Karpas-422 (cell line): ENCODE measurements around the gene ABR. TPM values are rescaled to one million over a fixed set of nuclear protein-coding genes. Genes with fewer than 3 reads are reported as not detected.

Experiments used
- DNase-seq: peaks from one replicate; pipeline ENCODE4 v3.0.0-alpha.2; 2015
- H2AFZ ChIP-seq: fragments of 200-600 bp; sonication (generic); 2 replicates; pipeline ENCODE4 v1.6.1; 2014; ENCODE audit warnings: antibody characterized with exemption, low read length, mixed read lengths
- H3K27ac ChIP-seq: fragments of 200-600 bp; sonication (generic); 2 replicates; pipeline ENCODE4 v1.5.1; 2014; ENCODE audit warnings: mild to moderate bottlenecking, low read length, moderate library complexity
- H3K27me3 ChIP-seq: fragments of 200-600 bp; sonication (generic); 2 replicates; pipeline ENCODE4 v1.6.1; 2014; ENCODE audit warnings: low read length, mixed read lengths
- H3K36me3 ChIP-seq: fragments of 200-600 bp; sonication (generic); 2 replicates; pipeline ENCODE4 v1.6.1; 2014; ENCODE audit warnings: low read length, mixed read lengths; ENCODE audit not compliant: insufficient read depth
- H3K4me1 ChIP-seq: fragments of 200-600 bp; sonication (generic); 2 replicates; pipeline ENCODE4 v1.6.1; 2014; ENCODE audit warnings: mild to moderate bottlenecking, low read length, mixed read lengths
- H3K4me2 ChIP-seq: fragments of 200-600 bp; sonication (generic); 2 replicates; pipeline ENCODE4 v1.6.1; 2014; ENCODE audit warnings: low read length, low read depth, mild to moderate bottlenecking; ENCODE audit not compliant: poor library complexity, severe bottlenecking
- H3K4me3 ChIP-seq: fragments of 200-600 bp; sonication (generic); 2 replicates; pipeline ENCODE4 v1.5.1; 2014; ENCODE audit warnings: mild to moderate bottlenecking, antibody characterized with exemption, low read length, mixed read lengths
- H3K79me2 ChIP-seq: fragments of 200-600 bp; sonication (generic); 2 replicates; pipeline ENCODE4 v1.6.1; 2014; ENCODE audit warnings: mild to moderate bottlenecking, low read length, mixed read lengths
- H3K9ac ChIP-seq: fragments of 200-600 bp; sonication (generic); 2 replicates; pipeline ENCODE4 v1.6.0; 2014; ENCODE audit warnings: low read length
- H3K9me2 ChIP-seq: fragments of 200-600 bp; sonication (generic), shearing (Covaris generic); replicated peaks from 2 replicates; pipeline ENCODE4 v1.6.0; 2014; ENCODE audit warnings: mild to moderate bottlenecking, low read length, moderate library complexity; ENCODE audit not compliant: insufficient read depth
- H3K9me3 ChIP-seq: fragments of 300-700, 200-600 bp; sonication (generic); 2 replicates; pipeline ENCODE4 v1.6.1; 2014; ENCODE audit warnings: low read length, mixed read lengths
- H4K20me1 ChIP-seq: fragments of 200-600 bp; sonication (generic); 2 replicates; pipeline ENCODE4 v1.6.1; 2014; ENCODE audit warnings: mild to moderate bottlenecking, antibody characterized with exemption, low read length, low read depth; ENCODE audit not compliant: insufficient read depth
- total RNA-seq: library from RNA; depleted of rRNA; stranded (reverse); fragments of >200 nt; shearing (Covaris generic); gene quantifications from 2 replicates; pipeline ENCODE4 v1.2.3, GENCODE V29; 2014; ENCODE audit warnings: low replicate concordance

The ABR gene
- total RNA-seq, 1 experiment from 2014 or later: 113 TPM

- no peaks in the 10 kb centered on the region for H3K9me2 ChIP-seq
- no peak for DNase-seq
Observed at GRCh38 chr17:1145311-1145986, 34.3 kb downstream of the ABR start.

GRCh38 chr17:1144162-1144561, 35.6 kb downstream of the ABR start:
- no peaks in the 10 kb centered on the region for H3K9me3 ChIP-seq
- H3K9ac ChIP-seq: no peak overlapping the region
- H4K20me1 ChIP-seq: peaks cover 47% of the 10 kb centered on the region; the same call in 1 of the 2 replicates
- H2AFZ ChIP-seq: no peak overlapping the region
- no peaks in the 10 kb centered on the region for H3K36me3 ChIP-seq
- H3K27me3 ChIP-seq: no peaks in the 10 kb centered on the region
- no peak overlapping the region for H3K27ac ChIP-seq
- H3K4me3 ChIP-seq: no peak overlapping the region
- peaks cover 77% of the 10 kb centered on the region for H3K79me2 ChIP-seq
- no peaks in the 10 kb centered on the region for H3K4me1 ChIP-seq
- H3K4me2 ChIP-seq: no peak overlapping the region
- no peaks in the 10 kb centered on the region for H3K9me2 ChIP-seq
- no peak for DNase-seq

More at GRCh38 chr17:1145311-1145986, 34.3 kb downstream of the ABR start:
- Histone ChIP-seq H3K27me3 (no peaks in the 10 kb centered on the region), H3K79me2 (peaks cover 77% of the 10 kb centered on the region), H3K9me3 (no peaks in the 10 kb centered on the region), H3K9ac (no peak overlapping the region), H3K36me3 (peaks cover 8% of the 10 kb centered on the region; the same call in 1 of the 2 replicates), H3K4me2 (no peak overlapping the region), H3K27ac (no peak overlapping the region), H4K20me1 (peaks cover 51% of the 10 kb centered on the region; the same call in 1 of the 2 replicates), H3K4me3 (no peak overlapping the region), H2AFZ (no peak overlapping the region), H3K4me1 (no peaks in the 10 kb centered on the region)

GRCh38 chr17:1143573-1143972, 36.2 kb downstream of the ABR start:
- peaks cover 79% of the 10 kb centered on the region for H3K79me2 ChIP-seq
- H3K4me2 ChIP-seq: no peak overlapping the region
- H3K4me1 ChIP-seq: no peaks in the 10 kb centered on the region
- H4K20me1 ChIP-seq: peaks cover 45% of the 10 kb centered on the region; the same call in 1 of the 2 replicates
- no peaks in the 10 kb centered on the region for H3K9me3 ChIP-seq
- no peak overlapping the region for H3K4me3 ChIP-seq
- H2AFZ ChIP-seq: no peak overlapping the region
- H3K9ac ChIP-seq: no peak overlapping the region
- H3K9me2 ChIP-seq: no peaks in the 10 kb centered on the region
- H3K27me3 ChIP-seq: no peaks in the 10 kb centered on the region
- no peak for DNase-seq
- H3K36me3 ChIP-seq: no peaks in the 10 kb centered on the region
- H3K27ac ChIP-seq: no peak overlapping the region

- H4K20me1 ChIP-seq: peaks cover 37% of the 10 kb centered on the region; the same call in 1 of the 2 replicates
- no peak overlapping the region for H3K9ac ChIP-seq
- H3K27me3 ChIP-seq: no peaks in the 10 kb centered on the region
- no peaks in the 10 kb centered on the region for H3K9me2 ChIP-seq
- H3K36me3 ChIP-seq: no peaks in the 10 kb centered on the region
- no peak overlapping the region for H3K4me3 ChIP-seq
- no peaks in the 10 kb centered on the region for H3K4me1 ChIP-seq
- no peak overlapping the region for H2AFZ ChIP-seq
- peaks cover 76% of the 10 kb centered on the region for H3K79me2 ChIP-seq
- H3K27ac ChIP-seq: no peak overlapping the region
- H3K9me3 ChIP-seq: no peaks in the 10 kb centered on the region
- no peak overlapping the region for H3K4me2 ChIP-seq
- DNase-seq: no peak
Observed at GRCh38 chr17:1142561-1142971, 37.2 kb downstream of the ABR start.

- no peak overlapping the region for H3K4me3 ChIP-seq
- peaks cover 11% of the 10 kb centered on the region; the same call in 1 of the 2 replicates for H4K20me1 ChIP-seq
- no peaks in the 10 kb centered on the region for H3K27me3 ChIP-seq
- peaks cover 74% of the 10 kb centered on the region for H3K79me2 ChIP-seq
- no peak overlapping the region for H3K4me2 ChIP-seq
- no peak overlapping the region for H2AFZ ChIP-seq
- H3K9me2 ChIP-seq: no peaks in the 10 kb centered on the region
- no peak for DNase-seq
- no peak overlapping the region for H3K9ac ChIP-seq
- H3K9me3 ChIP-seq: no peaks in the 10 kb centered on the region
- no peaks in the 10 kb centered on the region for H3K36me3 ChIP-seq
- no peaks in the 10 kb centered on the region for H3K4me1 ChIP-seq
- H3K27ac ChIP-seq: no peak overlapping the region
Observed at GRCh38 chr17:1137465-1137894, 42.3 kb downstream of the ABR start.

- Histone ChIP-seq H4K20me1 (peaks cover 11% of the 10 kb centered on the region; the same call in 1 of the 2 replicates), H3K4me3 (no peak overlapping the region), H3K36me3 (no peaks in the 10 kb centered on the region), H3K27me3 (no peaks in the 10 kb centered on the region), H3K9me3 (no peaks in the 10 kb centered on the region), H3K4me1 (no peaks in the 10 kb centered on the region), H3K9ac (no peak overlapping the region), H3K27ac (no peak overlapping the region), H2AFZ (no peak overlapping the region), H3K9me2 (no peaks in the 10 kb centered on the region), H3K79me2 (peaks cover 76% of the 10 kb centered on the region), H3K4me2 (no peak overlapping the region)
- no peak for DNase-seq
Observed at GRCh38 chr17:1136748-1137147, 43.0 kb downstream of the ABR start.

- H2AFZ ChIP-seq: no peak overlapping the region
- DNase-seq: no peak
- H3K36me3 ChIP-seq: peaks cover 2% of the 10 kb centered on the region; the same call in 1 of the 2 replicates
- no peaks in the 10 kb centered on the region for H3K9me3 ChIP-seq
- H3K9ac ChIP-seq: no peak overlapping the region
- no peak overlapping the region for H3K4me3 ChIP-seq
- H3K4me2 ChIP-seq: no peak overlapping the region
- H3K9me2 ChIP-seq: no peaks in the 10 kb centered on the region
- H3K79me2 ChIP-seq: peaks cover 71% of the 10 kb centered on the region
- H3K4me1 ChIP-seq: no peaks in the 10 kb centered on the region
- H4K20me1 ChIP-seq: peaks cover 9% of the 10 kb centered on the region; the same call in 1 of the 2 replicates
- H3K27ac ChIP-seq: no peak overlapping the region
- no peaks in the 10 kb centered on the region for H3K27me3 ChIP-seq
Observed at GRCh38 chr17:1134634-1135324, 45.0 kb downstream of the ABR start.

GRCh38 chr17:1130191-1130590, 49.6 kb downstream of the ABR start:
- no peak overlapping the region for H3K27ac ChIP-seq
- H3K4me2 ChIP-seq: no peak overlapping the region
- H3K9me3 ChIP-seq: no peaks in the 10 kb centered on the region
- no peak overlapping the region for H3K4me3 ChIP-seq
- peaks cover 2% of the 10 kb centered on the region; the same call in 1 of the 2 replicates for H3K36me3 ChIP-seq
- H3K9ac ChIP-seq: no peak overlapping the region
- 0 out of 2 replicates have a peak, but pooled peaks cover 4% of the 10 kb centered on the region for H4K20me1 ChIP-seq
- H2AFZ ChIP-seq: no peak overlapping the region
- no peaks in the 10 kb centered on the region for H3K27me3 ChIP-seq
- DNase-seq: no peak
- H3K79me2 ChIP-seq: peaks cover 72% of the 10 kb centered on the region
- no peaks in the 10 kb centered on the region for H3K9me2 ChIP-seq
- no peaks in the 10 kb centered on the region for H3K4me1 ChIP-seq
